NCI-H2107 (cell line): ENCODE results near the gene ZDHHC9.
A peak's percentile ranks its signal among the peaks of the same experiment; 100 is the strongest.
"Not testable (repeated sequence)": the region's sequence is repeated elsewhere in the genome, so short reads cannot be mapped to it uniquely, and the experiment has no call there.

Source experiments
- DNase-seq: peaks from one replicate; lab custom pipeline; 2025; lab: John Stamatoyannopoulos, UW

The ZDHHC9 gene

GRCh38 chrX:129843459-129844306, at the start of gene ZDHHC9:
TSS of gene ZDHHC9 (minus strand) at chrX:129843886. CDS start at chrX:129841945, 1,941 bp downstream.
- peak; percentile 81 for DNase-seq

DNA sequence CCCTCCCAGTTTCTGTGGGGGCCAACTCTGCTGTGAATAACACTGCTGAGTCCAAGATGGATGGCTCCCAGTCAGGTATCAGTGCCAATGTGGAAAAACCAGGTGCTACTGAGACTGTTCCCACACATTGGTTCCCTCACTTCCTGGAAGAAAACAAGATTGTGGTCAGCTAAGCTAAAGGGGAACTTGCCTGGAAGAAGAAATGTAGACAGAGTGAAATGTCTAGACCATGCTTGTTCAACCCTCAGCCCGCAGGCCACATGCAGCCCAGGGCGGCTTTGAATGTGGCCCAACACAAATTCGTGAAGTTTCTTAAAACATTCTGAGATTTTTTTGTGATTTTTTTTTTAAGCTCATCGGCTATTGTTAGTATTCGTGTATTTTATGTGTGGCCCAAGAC, 33.7 kb upstream of the ZDHHC9 start:
- DNase-seq: no peak

GRCh38 chrX:129876771-129877305, 33.2 kb upstream of the ZDHHC9 start:
- DNase-seq: peak; percentile 8

GRCh38 chrX:129875669-129876068, 32.0 kb upstream of the ZDHHC9 start:
- no peak for DNase-seq

DNA sequence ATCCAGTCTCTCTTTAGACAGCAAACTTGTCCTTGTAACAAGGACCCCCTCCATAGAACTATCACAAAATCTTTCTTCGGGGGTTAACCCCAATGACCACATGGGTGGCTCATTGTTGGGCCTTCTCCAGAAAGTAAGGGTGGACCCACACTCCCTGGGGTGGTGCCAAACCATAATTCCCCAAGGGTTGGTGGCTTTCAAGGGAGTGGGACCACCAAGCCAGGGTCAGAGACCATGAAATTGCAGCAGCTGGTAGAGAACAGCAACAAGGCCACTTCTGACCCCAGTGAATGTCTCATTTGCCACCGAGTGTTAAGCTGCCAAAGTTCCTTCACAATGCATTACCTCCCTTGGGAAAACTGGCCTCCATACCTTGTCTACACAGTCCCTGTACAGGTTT, 28.8 kb upstream of the ZDHHC9 start:
- no peak for DNase-seq

DNA sequence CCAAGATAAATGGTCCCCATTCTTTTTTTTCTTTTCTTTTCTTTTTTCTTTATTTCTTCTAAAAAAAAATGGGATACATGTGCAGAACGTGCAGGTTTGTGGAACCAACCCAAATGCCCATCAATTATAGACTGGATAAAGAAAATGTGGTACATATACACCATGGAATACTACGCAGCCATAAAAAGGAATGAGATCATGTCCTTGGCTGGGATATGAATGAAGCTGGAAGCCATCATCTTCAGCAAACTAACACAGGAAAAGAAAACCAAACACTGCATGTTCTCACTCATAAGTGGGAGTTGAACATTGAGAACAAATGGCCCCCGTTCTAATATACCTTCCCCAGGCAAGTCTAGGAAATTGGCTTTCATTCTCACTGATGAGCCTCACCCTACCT, 22.6 kb upstream of the ZDHHC9 start:
- not testable (repeated sequence) for DNase-seq

DNA sequence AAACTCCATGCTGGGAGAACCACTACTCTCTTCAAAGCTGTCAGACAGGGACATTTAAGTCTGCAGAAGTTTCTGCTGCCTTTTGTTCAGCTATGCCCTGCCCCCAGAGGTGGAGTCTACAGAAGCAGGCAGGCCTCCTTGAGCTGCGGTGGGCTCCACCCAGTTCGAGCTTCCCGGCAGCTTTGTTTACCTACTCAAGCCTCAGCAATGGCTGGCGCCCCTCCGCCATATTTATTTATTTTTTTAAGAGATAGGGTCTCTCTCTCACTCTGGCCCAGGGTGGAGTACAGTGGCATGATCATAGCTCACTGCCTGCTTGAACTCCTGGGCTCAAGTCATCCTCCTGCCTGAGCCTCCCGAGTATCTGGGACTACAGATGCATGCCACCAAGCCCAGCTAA, 15.4 kb upstream of the ZDHHC9 start:
- not testable (repeated sequence) for DNase-seq

- not testable (repeated sequence) for DNase-seq
Observed at GRCh38 chrX:129851825-129852224, 8.1 kb upstream of the ZDHHC9 start.

DNA sequence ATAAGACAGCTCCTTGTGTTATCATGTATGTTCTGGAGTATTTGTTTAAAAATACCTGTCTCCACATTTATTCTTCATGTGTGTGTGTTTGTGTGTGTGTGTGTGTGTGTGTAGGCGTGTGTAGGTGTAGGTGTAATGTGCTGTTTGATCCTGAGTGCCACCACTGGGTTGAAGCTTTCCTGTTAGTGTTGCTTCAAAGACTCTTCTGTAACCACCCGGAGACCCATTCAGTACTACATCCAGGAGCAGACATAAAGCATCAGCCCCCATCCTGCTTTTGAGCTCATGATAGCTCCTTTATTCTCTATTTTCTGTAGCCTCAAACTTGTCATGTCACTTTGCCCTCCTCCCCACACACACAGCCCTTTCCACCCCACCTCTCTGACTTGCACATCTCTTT, 3.0 kb upstream of the ZDHHC9 start:
- no peak for DNase-seq

- no peak for DNase-seq
Observed at GRCh38 chrX:129845616-129846190, 2.0 kb upstream of the ZDHHC9 start.

DNA sequence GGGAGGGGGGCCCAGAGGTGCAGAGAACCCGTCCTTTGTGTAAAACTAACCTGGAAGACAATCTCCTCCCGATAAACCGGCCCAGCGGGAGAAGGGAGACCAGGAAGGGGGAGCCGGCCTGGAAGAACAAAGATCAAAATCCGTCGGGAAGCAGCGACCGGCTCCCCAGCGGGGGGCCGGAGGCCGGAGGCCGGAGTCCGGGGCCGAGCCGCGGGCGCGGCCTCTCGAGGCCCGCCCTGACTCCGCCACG, 552 bp downstream of the ZDHHC9 start:
- no peak for DNase-seq

DNA sequence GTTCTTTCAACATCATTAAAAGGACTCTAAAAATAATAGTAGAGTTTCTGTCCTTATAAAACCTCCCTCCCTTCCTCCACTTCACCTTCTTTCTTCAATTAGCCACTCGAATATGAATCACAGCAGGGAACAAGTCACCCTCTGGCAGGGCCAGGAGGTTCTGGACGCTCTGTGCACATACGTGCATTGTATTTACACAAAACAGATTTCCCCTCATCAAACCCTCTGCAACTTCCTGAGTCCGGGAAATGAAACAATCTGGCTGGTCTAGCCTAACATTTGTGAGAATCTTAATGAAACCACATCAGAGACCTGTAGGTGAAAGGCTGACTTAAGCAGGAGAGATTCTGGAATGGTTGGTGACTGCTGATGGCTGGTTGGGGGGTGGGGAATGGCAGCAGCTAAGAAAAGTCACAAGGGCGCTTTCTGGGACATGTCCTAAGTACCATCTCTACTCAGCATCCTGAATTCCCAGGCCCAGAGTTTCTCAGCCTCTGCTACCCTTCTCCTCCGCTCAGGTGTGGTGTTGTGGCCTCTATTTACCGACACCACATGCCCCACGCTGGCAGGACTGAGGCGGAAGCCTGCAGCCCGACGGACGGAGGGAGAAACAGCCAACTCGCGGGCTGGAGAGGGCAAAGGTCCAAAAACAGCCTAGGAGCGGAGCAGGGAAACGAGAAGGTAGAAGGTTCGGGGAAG, 1.0 kb downstream of the ZDHHC9 start:
- DNase-seq: no peak

DNA sequence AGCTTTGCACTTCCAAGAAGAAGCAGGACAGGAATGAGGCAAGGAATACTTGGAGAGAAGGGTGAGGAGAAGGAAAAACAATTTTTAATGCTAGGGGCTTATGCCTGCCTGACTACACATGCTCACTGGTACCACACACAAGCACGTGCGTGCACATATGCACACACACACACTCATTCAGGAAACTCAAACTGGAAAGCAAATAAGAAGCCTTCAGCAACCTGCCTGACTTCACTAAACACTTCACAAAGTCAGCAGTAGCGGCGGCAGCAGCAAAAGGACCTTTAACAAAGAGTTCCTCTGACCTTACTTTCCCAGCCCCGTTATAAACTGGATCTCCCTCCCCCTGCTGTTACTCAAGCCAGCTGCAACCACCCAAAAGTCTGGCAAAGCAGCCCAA, 3.3 kb downstream of the ZDHHC9 start:
- DNase-seq: no peak

DNA sequence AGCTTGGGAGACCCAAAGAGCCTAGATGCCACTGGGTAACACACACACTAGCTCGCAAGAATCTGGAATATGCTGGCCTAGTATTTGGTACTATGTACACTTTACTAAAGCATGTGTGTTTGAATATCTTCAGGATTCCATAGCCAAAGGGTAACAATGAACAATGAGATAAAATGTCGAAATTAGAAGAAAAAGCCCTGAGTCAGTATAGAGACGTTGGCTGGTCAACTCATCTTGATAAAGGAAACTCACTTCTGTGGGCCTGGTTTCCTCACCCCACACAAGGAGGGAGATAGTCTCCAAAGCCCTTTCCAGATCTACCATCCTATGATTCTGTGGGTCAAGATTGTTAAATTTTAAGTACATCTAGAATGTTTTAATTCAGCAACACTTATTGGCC, 6.9 kb downstream of the ZDHHC9 start:
- DNase-seq: no peak

DNA sequence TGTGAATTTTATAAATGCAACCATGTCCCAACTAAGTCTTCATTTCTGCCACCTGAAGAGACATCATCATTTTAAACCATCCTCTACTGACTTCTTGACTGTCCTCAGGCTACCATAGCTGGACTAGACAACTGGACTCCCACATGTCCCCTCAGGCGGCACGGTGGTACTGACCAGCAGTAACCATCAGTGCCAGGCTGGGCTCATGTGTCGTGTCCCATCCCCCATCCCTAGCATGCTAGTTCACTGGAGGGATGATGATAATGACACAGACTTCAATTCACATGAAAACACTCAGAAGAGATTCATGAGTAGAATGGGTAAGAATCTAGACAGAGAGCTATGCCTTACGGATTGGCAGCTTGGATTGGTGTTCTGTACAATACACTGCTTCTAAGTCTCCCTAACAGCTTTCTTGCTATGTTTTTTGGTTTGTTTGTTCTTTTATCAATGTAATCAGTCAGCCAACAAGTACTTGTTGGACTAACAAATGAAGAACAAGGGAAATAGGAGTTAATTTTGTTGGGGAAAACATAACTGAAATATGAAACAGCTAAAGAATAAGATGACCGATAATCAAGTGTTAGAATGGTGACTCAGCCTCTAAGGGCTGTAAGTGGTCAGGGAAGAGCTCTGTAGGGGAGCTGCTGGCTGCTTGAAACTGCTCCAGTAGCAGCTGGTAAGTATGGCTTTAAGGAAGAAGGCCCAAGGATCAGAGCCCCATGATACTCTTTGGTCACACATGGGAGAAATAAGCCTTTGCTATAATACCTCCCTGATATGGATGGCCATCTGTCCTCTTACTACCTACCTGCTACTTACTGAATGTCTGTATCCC, 10.3 kb downstream of the ZDHHC9 start:
- DNase-seq: no peak

- no peak for DNase-seq
Observed at GRCh38 chrX:129831091-129831885, 12.4 kb downstream of the ZDHHC9 start.

- DNase-seq: no peak
Observed at GRCh38 chrX:129830494-129830893, 13.2 kb downstream of the ZDHHC9 start.

DNA sequence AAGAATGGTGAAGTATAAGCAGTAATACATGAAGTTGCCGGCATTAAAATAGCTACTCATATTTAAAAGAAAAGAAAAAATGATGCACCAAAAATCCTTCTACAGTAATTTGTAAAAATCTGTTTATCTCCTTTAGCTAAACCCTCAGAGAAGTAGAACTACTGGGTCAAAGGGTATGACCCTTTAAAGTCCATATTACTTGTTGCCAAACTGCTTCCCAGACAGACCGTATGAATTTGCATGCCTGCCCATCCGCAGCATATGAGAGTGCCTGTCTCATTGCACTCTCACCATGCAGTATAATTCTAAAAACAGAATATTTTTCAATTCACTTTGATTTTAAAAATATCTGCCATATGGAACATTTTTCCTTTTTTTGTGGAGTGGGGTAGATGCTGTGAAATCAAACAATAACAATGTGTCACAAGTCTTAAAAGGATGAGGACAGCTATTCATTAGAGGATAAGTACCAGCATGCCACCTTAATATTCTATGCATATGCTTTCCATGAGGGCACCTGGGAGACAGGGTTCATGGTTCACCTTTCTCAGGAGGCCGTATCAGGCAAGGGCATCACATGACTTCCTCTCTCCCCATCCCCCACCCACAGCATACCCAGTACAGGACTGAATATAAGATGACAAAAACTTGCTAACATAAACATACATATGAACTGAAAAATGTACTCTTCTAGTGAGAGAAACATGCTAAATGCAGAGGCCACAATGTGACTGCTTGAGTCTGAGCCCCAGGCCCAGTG, 17.8 kb downstream of the ZDHHC9 start:
- no peak for DNase-seq

DNA sequence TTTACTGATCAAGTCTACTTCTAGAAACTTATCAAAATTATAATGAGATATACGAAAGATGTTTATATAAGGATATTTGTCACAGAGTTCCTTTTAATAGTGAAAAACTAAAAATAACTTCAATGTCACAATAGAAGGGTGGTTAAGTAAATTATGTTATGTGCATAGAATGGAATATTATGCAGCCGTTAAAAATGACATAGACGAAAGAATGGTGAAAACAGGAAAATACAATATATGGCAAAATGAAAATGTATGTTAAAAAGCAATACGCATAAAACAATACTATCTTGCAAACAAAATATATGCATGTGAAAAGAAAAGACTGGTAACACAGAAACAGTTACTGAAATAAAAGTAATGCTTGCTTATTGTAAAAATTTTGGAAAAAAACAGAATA, 19.1 kb downstream of the ZDHHC9 start:
- no peak for DNase-seq

GRCh38 chrX:129823522-129823921, 20.2 kb downstream of the ZDHHC9 start:
- DNase-seq: no peak

DNA sequence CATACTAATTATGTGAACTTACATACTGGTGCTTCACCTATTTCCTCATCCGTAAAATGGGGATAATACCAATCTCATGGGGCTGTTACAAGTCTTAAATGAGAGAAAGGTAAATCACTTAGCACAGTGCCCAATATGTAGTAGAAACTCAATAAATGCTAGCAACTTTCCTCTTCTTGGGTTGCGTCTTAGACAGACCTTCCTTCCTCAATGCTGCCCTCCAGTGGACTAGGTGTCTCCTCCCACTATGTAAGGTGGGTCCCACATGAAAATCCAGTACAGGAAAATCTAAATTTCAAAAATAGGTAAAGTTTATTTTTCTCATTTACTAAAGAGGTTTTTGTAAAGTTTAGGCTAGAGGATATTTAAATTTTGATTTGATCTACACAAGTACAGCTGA, 20.6 kb downstream of the ZDHHC9 start:
- DNase-seq: peak; percentile 16
